Measurements from ENCODE around the gene CABCOCO1.

CABCOCO1 gene

GRCh38 chr10:61683319-61683718 is 20.6 kb downstream of the CABCOCO1 start (continued):
- TF ChIP-seq PATZ1 (CRISPR knock-in tag; IDR thresholded peaks at IDR 0.05; ENCODE audit: borderline replicate concordance) (no peak), ZNF70 (CRISPR knock-in tag; IDR thresholded peaks at IDR 0.05) (no peak), ZFP3 (CRISPR knock-in tag; IDR thresholded peaks at IDR 0.05) (no peak), ARNTL (CRISPR knock-in tag; IDR thresholded peaks at IDR 0.05; ENCODE audit: borderline replicate concordance, low read depth) (no peak), POU6F1 (CRISPR knock-in tag; IDR thresholded peaks at IDR 0.05; ENCODE audit: borderline replicate concordance, low read depth) (no peak)

GRCh38 chr10:61684894-61685507 is 22.3 kb downstream of the CABCOCO1 start:
- TF ChIP-seq PATZ1 (CRISPR knock-in tag; IDR thresholded peaks at IDR 0.05; ENCODE audit: borderline replicate concordance) (no peak), TOX (CRISPR knock-in tag; IDR thresholded peaks at IDR 0.05; ENCODE audit: borderline replicate concordance) (no peak), SNAI2 (CRISPR knock-in tag; IDR thresholded peaks at IDR 0.05) (no peak), GLIS3 (CRISPR knock-in tag; IDR thresholded peaks at IDR 0.05) (no peak), ZFP30 (CRISPR knock-in tag; IDR thresholded peaks at IDR 0.05) (no peak), ZNF565 (CRISPR knock-in tag; conservative IDR thresholded peaks at IDR 0.05; ENCODE audit: low read depth) (no peak), BACH2 (CRISPR knock-in tag; IDR thresholded peaks at IDR 0.05; ENCODE audit: borderline replicate concordance) (no peak), CREB5 (CRISPR knock-in tag; IDR thresholded peaks at IDR 0.05; ENCODE audit: low read depth) (no peak), CSDC2 (CRISPR knock-in tag; IDR thresholded peaks at IDR 0.05) (no peak), RARB (CRISPR knock-in tag; IDR thresholded peaks at IDR 0.05) (no peak), ESRRG (CRISPR knock-in tag; IDR thresholded peaks at IDR 0.05) (no peak), PPARA (CRISPR knock-in tag; IDR thresholded peaks at IDR 0.05; ENCODE audit: borderline replicate concordance) (no peak), TSHZ2 (CRISPR knock-in tag; IDR thresholded peaks at IDR 0.05) (no peak), TCF4 (CRISPR knock-in tag; IDR thresholded peaks at IDR 0.05; ENCODE audit: borderline replicate concordance) (no peak), ARNTL (CRISPR knock-in tag; IDR thresholded peaks at IDR 0.05; ENCODE audit: borderline replicate concordance, low read depth) (no peak), OSR1 (CRISPR knock-in tag; IDR thresholded peaks at IDR 0.05) (no peak), ZFP3 (CRISPR knock-in tag; IDR thresholded peaks at IDR 0.05) (no peak), CSRNP3 (CRISPR knock-in tag; IDR thresholded peaks at IDR 0.05) (no peak), POU6F1 (CRISPR knock-in tag; IDR thresholded peaks at IDR 0.05; ENCODE audit: borderline replicate concordance, low read depth) (no peak), ZNF8 (CRISPR knock-in tag; IDR thresholded peaks at IDR 0.05) (no peak)
- ATAC-seq, result no peak

Measured in SK-N-SH treated with all-trans-retinoic acid at 6 μM for 48 hours (cell line).